Measurements from ENCODE around the gene NXN.
"Not testable (repeated sequence)": the region's sequence is repeated elsewhere in the genome, so short reads cannot be mapped to it uniquely, and the experiment has no call there.

The NXN gene

DNA sequence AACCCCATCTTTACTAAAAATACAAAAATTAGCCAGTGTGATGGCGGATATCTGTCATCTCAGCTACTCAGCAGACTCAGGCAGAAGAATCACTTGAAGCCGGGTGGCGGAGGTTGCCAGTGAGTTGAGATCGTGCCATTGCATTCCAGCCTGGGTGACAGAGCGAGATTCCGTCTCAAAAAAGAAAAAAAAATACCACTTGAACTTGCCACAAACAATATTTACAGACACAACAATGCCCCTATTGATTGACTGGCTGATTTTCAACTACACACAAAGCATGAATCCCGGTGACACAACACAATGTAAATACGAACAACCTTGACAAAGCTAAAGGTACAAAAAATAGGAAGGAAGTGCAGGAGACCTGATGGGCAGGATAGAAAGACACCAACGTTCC is 49.3 kb downstream of the NXN start:
- ChIA-PET CTCF (interaction anchor here (1.0 to 1.4 kb wide), 2 partner anchors 9 to 51 kb away, joined by 3 to 4 read pairs; no protein-coding TSS in a partner anchor), POLR2A (no interaction called here)
- TF ChIP-seq, protein P1, sequence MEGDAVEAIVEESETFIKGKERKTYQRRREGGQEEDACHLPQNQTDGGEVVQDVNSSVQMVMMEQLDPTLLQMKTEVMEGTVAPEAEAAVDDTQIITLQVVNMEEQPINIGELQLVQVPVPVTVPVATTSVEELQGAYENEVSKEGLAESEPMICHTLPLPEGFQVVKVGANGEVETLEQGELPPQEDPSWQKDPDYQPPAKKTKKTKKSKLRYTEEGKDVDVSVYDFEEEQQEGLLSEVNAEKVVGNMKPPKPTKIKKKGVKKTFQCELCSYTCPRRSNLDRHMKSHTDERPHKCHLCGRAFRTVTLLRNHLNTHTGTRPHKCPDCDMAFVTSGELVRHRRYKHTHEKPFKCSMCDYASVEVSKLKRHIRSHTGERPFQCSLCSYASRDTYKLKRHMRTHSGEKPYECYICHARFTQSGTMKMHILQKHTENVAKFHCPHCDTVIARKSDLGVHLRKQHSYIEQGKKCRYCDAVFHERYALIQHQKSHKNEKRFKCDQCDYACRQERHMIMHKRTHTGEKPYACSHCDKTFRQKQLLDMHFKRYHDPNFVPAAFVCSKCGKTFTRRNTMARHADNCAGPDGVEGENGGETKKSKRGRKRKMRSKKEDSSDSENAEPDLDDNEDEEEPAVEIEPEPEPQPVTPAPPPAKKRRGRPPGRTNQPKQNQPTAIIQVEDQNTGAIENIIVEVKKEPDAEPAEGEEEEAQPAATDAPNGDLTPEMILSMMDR (IDR thresholded peaks at IDR 0.05; ENCODE audit: control extremely low read depth, extremely low read depth, low read depth, missing control alignments), result no peak
- DNase-seq (ENCODE audit: extremely low spot score), result no peak

DNA sequence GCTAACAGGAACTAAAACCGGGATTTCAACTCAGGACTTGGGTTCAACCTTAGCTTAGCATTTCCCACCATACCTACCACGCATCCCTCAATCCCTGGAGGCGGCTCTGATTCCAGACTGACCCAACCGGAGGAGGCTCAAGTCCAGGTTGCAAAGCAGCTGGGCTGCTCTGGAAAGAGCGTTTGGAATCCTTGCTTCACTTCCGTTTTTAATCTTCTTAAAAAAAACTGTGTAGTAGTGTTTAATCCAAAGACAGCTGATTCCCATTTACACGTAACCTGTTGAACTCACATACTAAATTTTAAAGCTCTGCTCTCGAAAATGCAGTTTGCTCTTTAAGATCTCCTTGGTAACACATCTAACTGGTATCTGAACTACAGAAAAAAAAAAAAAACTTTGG is 50.0 kb downstream of the NXN start:
- CTCF ChIA-PET, result interaction anchor here (1.0 to 1.4 kb wide), 3 partner anchors 10 to 51 kb away, joined by 3 to 4 read pairs (median 3); no protein-coding TSS in a partner anchor
- DNase-seq (ENCODE audit: extremely low spot score), result no peak
- POLR2A ChIA-PET, result no interaction called here
- TF ChIP-seq, protein P1 (IDR thresholded peaks at IDR 0.05; ENCODE audit: control extremely low read depth, extremely low read depth, low read depth, missing control alignments), result no peak

DNA sequence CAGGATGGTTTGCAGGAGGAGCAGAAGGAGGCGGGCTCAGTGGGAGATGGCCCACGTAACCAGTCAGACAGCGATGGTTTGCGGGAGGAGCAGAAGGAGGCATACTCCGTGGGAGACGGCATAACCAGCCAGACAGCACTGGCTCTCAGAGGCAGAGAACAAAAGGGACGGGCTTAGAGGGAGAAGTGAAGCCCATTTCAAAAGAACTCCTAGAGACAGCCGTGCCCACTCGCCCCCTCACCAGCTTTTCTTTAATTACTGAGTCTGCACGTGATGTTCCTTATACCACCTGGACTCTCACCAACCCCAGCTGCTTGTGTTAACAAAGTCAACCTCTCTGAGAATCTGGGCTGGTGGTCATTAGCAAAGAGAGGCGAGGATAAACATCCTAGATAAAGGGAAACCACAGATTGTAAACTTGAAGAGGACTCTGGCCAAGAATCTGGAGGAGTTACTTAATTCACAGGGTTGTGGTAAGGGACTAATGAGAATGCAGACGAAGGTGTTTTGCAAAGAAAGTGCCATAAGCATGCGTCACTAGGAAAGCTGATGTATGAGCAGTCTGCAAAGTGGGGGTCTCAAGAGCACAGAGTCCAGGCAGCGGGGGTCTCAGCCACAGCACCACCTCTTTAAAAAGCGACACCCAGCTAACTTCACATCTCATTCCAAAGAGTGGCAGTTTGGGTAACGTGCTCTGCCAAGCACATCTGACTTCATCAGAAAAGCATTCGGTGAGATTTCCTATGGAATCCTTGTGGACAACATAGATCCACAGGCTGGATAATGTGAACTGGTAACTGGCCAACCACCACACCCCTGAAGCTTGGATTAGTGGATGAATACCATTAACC is 51.7 kb downstream of the NXN start:
- POLR2A ChIA-PET, result no interaction called here
- DNase-seq (ENCODE audit: extremely low spot score), result no peak

DNA sequence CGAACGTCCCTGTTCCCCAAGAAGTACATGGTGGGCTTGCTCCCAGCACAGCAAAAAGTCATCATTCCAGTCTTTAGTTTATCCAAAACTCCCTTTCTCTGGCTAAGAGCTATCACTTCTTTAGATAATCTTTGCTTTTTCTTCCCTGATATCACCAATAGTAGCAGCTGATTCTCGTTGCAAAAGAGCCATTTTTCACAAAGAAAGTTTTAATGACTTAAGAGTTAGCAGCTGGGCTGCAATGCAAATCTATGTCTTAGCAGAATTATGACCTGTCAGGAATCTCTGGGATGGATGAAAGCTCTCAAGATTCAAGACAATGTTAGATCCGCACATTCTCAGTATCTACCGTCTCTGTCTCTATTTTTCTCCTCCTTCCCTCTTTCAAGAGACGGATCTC is 53.8 kb downstream of the NXN start:
- ChIA-PET POLR2A (no interaction called here), CTCF (no interaction called here)
- DNase-seq (ENCODE audit: extremely low spot score), result no peak
- TF ChIP-seq, protein P1 (IDR thresholded peaks at IDR 0.05; ENCODE audit: control extremely low read depth, extremely low read depth, low read depth, missing control alignments), result no peak

More for the DNA sequence above, 51.7 kb downstream of the NXN start:
- CTCF ChIA-PET, result interaction anchor here (1.4 kb wide), 1 partner anchor 23 kb away, joined by 3 read pairs; no protein-coding TSS in a partner anchor
- TF ChIP-seq, protein P1 (IDR thresholded peaks at IDR 0.05; ENCODE audit: control extremely low read depth, extremely low read depth, low read depth, missing control alignments), result no peak

DNA sequence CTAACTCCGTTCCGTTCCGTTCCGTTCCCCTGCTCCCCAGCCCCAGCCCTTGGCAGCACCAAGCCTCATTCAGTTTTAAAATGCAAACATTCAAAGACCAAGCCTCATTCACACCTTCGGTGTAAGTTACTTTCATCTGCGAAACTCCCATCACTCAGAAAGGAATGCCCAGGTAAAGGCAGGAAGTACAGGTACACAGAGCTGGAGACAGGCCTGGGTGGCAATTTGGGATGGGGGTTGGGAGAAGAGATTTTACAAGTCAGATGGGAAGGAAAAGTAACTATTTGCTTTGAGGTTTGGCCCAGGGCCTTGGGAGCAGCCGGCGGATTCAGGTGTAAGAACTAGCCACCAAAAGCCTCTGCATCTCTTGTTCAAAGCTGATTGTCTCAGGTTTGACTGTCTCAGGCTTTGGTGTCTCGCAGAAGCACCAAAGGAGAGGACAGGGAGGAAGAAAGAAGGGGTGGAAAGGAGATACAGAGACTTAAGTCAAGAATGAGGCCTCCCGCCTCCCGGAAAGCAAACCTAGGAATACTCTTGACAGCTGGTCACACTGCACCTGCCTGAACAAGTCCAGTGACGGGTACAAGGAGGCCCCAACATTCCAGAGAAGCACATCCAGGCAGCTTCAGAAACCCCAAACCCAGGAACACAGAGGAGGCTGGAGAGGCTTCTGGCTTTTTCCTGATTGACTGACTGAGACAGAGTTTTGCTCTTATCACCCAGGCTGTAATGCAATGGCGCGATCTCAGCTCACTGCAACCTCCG is 54.7 kb downstream of the NXN start:
- DNase-seq (ENCODE audit: extremely low spot score), result no peak

DNA sequence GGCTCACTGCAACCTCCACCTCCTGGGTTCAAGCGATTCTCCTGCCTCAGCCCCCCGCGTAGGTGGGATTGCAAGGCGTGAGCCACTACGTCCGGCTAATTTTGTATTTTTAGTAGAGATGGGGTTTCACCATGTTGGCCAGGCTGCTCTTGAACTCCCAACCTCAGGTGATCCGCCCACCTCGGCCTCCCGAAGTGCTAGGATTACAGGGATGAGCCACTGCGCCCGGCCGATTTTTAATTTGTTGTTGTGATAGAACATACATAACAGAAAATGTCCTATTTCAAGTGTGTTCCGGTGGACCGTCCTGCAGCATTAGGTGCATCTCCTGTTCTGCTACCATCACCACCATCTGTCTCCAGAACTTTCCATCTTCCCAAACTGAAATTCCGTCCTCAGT is 55.3 kb downstream of the NXN start:
- DNase-seq (ENCODE audit: extremely low spot score); CTCF ChIA-PET; POLR2A ChIA-PET: not testable (repeated sequence)

More for the DNA sequence above, 54.7 kb downstream of the NXN start:
- TF ChIP-seq, protein P1 (IDR thresholded peaks at IDR 0.05; ENCODE audit: control extremely low read depth, extremely low read depth, low read depth, missing control alignments), result no peak
- POLR2A ChIA-PET, result no interaction called here
- CTCF ChIA-PET, result no interaction called here

DNA sequence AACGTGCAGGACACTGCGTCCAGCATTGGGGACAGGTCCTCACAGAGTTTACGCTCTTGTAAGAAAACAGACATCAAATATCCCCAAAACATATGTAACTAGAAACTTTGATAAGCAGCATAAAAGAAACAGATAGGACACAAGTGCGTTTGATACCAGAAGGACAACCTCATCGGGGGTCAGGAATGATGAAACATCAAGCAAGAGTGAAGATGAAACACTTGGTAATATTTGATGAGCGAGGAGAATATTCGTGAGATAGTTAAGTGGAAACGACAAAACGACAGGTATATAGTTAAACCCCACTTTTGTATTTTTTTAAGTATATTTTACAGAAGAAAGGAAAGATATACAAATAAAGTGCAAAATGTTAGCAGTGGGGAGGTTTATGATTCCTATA is 55.9 kb downstream of the NXN start:
- POLR2A ChIA-PET, result no interaction called here
- TF ChIP-seq, protein P1 (IDR thresholded peaks at IDR 0.05; ENCODE audit: control extremely low read depth, extremely low read depth, low read depth, missing control alignments), result no peak

More for the DNA sequence above, 55.9 kb downstream of the NXN start:
- CTCF ChIA-PET, result no interaction called here
- DNase-seq (ENCODE audit: extremely low spot score), result no peak
